ENCODE results near the gene EAF2. TPM values are rescaled to one million over a fixed set of nuclear protein-coding genes. Genes with fewer than 3 reads are reported as not detected.

EAF2 gene
- total RNA-seq = 10 to 100 TPM in 3 of 8 experiments, 1 to 10 TPM in 5; 2.2 to 13.2 (median 6.5) TPM

GRCh38 chr3:121834671-121835464 is at the start of gene EAF2, which contains the start of gene IQCB1:
Gene EAF2, plus strand, starts transcription at chr3:121835209. Its CDS starts 77 bp downstream, at chr3:121835286.
Gene IQCB1, minus strand, starts transcription at chr3:121835060. Its CDS starts 6,100 bp downstream, at chr3:121828960.
- ATAC-seq (replicated peaks in 6 of 8) = peak; percentile 97 to 99 (median 98)
- in situ Hi-C loops (cut with MboI; ENCODE audit: low pct_unique_long_range_greater_than_20kb in 2 of 9, low sequenced_read_pairs in 9 of 9, unreplicated experiment in 9 of 9) = no loop called here
- WGBS, 10 experiments = 0 to 5% (median 0%) methylated on average over 1 to 12 of the region's 54 CpGs; no CpG with 5 or more reads in 3 of the 10 experiments
- Histone ChIP-seq H3K4me3 (peak within 1 kb of the TSS; percentile 48 to 77 (median 60)), H3K27ac (peak within 1 kb of the TSS; percentile 12 to 66), H3K4me1 (replicated peaks in 1 of 2) (peaks cover 2 to 11% of the 10 kb centered on the region in 2 donors)

- H3K4me1 ChIP-seq (replicated peaks in 1 of 2) = no peaks in the 10 kb centered on the region
- in situ Hi-C loops (cut with MboI; ENCODE audit: low pct_unique_long_range_greater_than_20kb in 2 of 9, low sequenced_read_pairs in 9 of 9, unreplicated experiment in 9 of 9) = no loop called here
- no peak for ATAC-seq (replicated peaks in 6 of 8)
- WGBS, 10 experiments = 83 to 100% (median 100%) methylated on average over 1 to 2 of the region's 2 CpGs
- no peak overlapping the region for H3K4me3 ChIP-seq
- H3K27ac ChIP-seq = no peak overlapping the region
Observed at GRCh38 chr3:121786485-121786884, 48.5 kb upstream of the EAF2 start.

GRCh38 chr3:121793078-121793477 is 41.9 kb upstream of the EAF2 start:
- Histone ChIP-seq H3K27ac (no peak overlapping the region), H3K4me1 (replicated peaks in 1 of 2) (no peaks in the 10 kb centered on the region), H3K4me3 (no peak overlapping the region)
- WGBS, 10 experiments = 90 to 100% (median 97%) methylated on average over 1 to 3 of the region's 3 CpGs
- ATAC-seq (replicated peaks in 6 of 8) = no peak
- in situ Hi-C loops (cut with MboI; ENCODE audit: low pct_unique_long_range_greater_than_20kb in 2 of 9, low sequenced_read_pairs in 9 of 9, unreplicated experiment in 9 of 9) = no loop called here

GRCh38 chr3:121794264-121794983 is 40.6 kb upstream of the EAF2 start:
- Histone ChIP-seq H3K27ac (no peak overlapping the region), H3K4me3 (no peak overlapping the region), H3K4me1 (replicated peaks in 1 of 2) (no peaks in the 10 kb centered on the region)
- WGBS, 10 experiments = 83 to 100% (median 100%) methylated on average over 2 of the region's 2 CpGs; no CpG with 5 or more reads in 3 of the 10 experiments
- ATAC-seq (replicated peaks in 6 of 8) = no peak
- in situ Hi-C loops (cut with MboI; ENCODE audit: low pct_unique_long_range_greater_than_20kb in 2 of 9, low sequenced_read_pairs in 9 of 9, unreplicated experiment in 9 of 9) = no loop called here

- WGBS, 10 experiments = 80 to 100% (median 89%) methylated on average over 1 of the region's 1 CpG; no CpG with 5 or more reads in 4 of the 10 experiments
Observed at GRCh38 chr3:121796970-121797369, 38.0 kb upstream of the EAF2 start.

GRCh38 chr3:121800906-121801305 is 34.1 kb upstream of the EAF2 start:
- in situ Hi-C loops (cut with MboI; ENCODE audit: low pct_unique_long_range_greater_than_20kb in 2 of 9, low sequenced_read_pairs in 9 of 9, unreplicated experiment in 9 of 9) = no loop called here
- Histone ChIP-seq H3K27ac (no peak overlapping the region), H3K4me3 (no peak overlapping the region), H3K4me1 (replicated peaks in 1 of 2) (no peaks in the 10 kb centered on the region)
- ATAC-seq (replicated peaks in 6 of 8) = no peak

More at GRCh38 chr3:121796970-121797369, 38.0 kb upstream of the EAF2 start:
- H3K4me3 ChIP-seq = no peak overlapping the region
- in situ Hi-C loops (cut with MboI; ENCODE audit: low pct_unique_long_range_greater_than_20kb in 2 of 9, low sequenced_read_pairs in 9 of 9, unreplicated experiment in 9 of 9) = no loop called here
- H3K27ac ChIP-seq = no peak overlapping the region
- H3K4me1 ChIP-seq (replicated peaks in 1 of 2) = no peaks in the 10 kb centered on the region
- ATAC-seq (replicated peaks in 6 of 8) = no peak

- no peak for ATAC-seq (replicated peaks in 6 of 8)
- no peak overlapping the region for H3K4me3 ChIP-seq
- 93 to 100% (median 98%) methylated on average over 1 to 2 of the region's 2 CpGs for WGBS, 10 experiments
- in situ Hi-C loops (cut with MboI; ENCODE audit: low pct_unique_long_range_greater_than_20kb in 2 of 9, low sequenced_read_pairs in 9 of 9, unreplicated experiment in 9 of 9) = no loop called here
- no peaks in the 10 kb centered on the region for H3K4me1 ChIP-seq (replicated peaks in 1 of 2)
- H3K27ac ChIP-seq = no peak overlapping the region
Observed at GRCh38 chr3:121803771-121804320, 31.2 kb upstream of the EAF2 start.

GRCh38 chr3:121809249-121809648 is 25.8 kb upstream of the EAF2 start:
- Histone ChIP-seq H3K27ac (no peak overlapping the region), H3K4me3 (no peak overlapping the region), H3K4me1 (replicated peaks in 1 of 2) (no peaks in the 10 kb centered on the region)
- WGBS, 10 experiments = 0 to 67% (median 6%) methylated on average over 1 of the region's 1 CpG; no CpG with 5 or more reads in 2 of the 10 experiments
- in situ Hi-C loops (cut with MboI; ENCODE audit: low pct_unique_long_range_greater_than_20kb in 2 of 9, low sequenced_read_pairs in 9 of 9, unreplicated experiment in 9 of 9) = no loop called here
- no peak for ATAC-seq (replicated peaks in 6 of 8)

- in situ Hi-C loops (cut with MboI; ENCODE audit: low pct_unique_long_range_greater_than_20kb in 2 of 9, low sequenced_read_pairs in 9 of 9, unreplicated experiment in 9 of 9) = no loop called here
- no peaks in the 10 kb centered on the region for H3K4me1 ChIP-seq (replicated peaks in 1 of 2)
- H3K4me3 ChIP-seq = no peak overlapping the region
- H3K27ac ChIP-seq = no peak overlapping the region
- ATAC-seq (replicated peaks in 6 of 8) = no peak
Observed at GRCh38 chr3:121817753-121818152, 17.3 kb upstream of the EAF2 start.

- no peak for ATAC-seq (replicated peaks in 6 of 8)
- no peak overlapping the region for H3K27ac ChIP-seq
- in situ Hi-C loops (cut with MboI; ENCODE audit: low pct_unique_long_range_greater_than_20kb in 2 of 9, low sequenced_read_pairs in 9 of 9, unreplicated experiment in 9 of 9) = no loop called here
- H3K4me1 ChIP-seq (replicated peaks in 1 of 2) = no peaks in the 10 kb centered on the region
- no peak overlapping the region for H3K4me3 ChIP-seq
- WGBS, 10 experiments = 76 to 100% (median 90%) methylated on average over 2 of the region's 2 CpGs
Observed at GRCh38 chr3:121818578-121818977, 16.4 kb upstream of the EAF2 start.

GRCh38 chr3:121819236-121819635 is 15.8 kb upstream of the EAF2 start:
- Histone ChIP-seq H3K4me1 (replicated peaks in 1 of 2) (no peaks in the 10 kb centered on the region), H3K4me3 (no peak overlapping the region), H3K27ac (no peak overlapping the region)
- 77 to 100% (median 100%) methylated on average over 1 to 3 of the region's 3 CpGs; no CpG with 5 or more reads in 5 of the 10 experiments for WGBS, 10 experiments
- no peak for ATAC-seq (replicated peaks in 6 of 8)
- in situ Hi-C loops (cut with MboI; ENCODE audit: low pct_unique_long_range_greater_than_20kb in 2 of 9, low sequenced_read_pairs in 9 of 9, unreplicated experiment in 9 of 9) = no loop called here

- ATAC-seq (replicated peaks in 6 of 8) = no peak
- WGBS, 10 experiments = 90 to 100% (median 100%) methylated on average over 1 to 2 of the region's 2 CpGs; no CpG with 5 or more reads in 3 of the 10 experiments
- in situ Hi-C loops (cut with MboI; ENCODE audit: low pct_unique_long_range_greater_than_20kb in 2 of 9, low sequenced_read_pairs in 9 of 9, unreplicated experiment in 9 of 9) = no loop called here
- Histone ChIP-seq H3K4me1 (replicated peaks in 1 of 2) (no peaks in the 10 kb centered on the region), H3K27ac (no peak overlapping the region), H3K4me3 (no peak overlapping the region)
Observed at GRCh38 chr3:121821421-121822199, 13.4 kb upstream of the EAF2 start.

- no peak overlapping the region for H3K4me3 ChIP-seq
- no peaks in the 10 kb centered on the region for H3K4me1 ChIP-seq (replicated peaks in 1 of 2)
- WGBS, 10 experiments = 89 to 100% (median 100%) methylated on average over 1 of the region's 1 CpG
- H3K27ac ChIP-seq = no peak overlapping the region
- no peak for ATAC-seq (replicated peaks in 6 of 8)
- in situ Hi-C loops (cut with MboI; ENCODE audit: low pct_unique_long_range_greater_than_20kb in 2 of 9, low sequenced_read_pairs in 9 of 9, unreplicated experiment in 9 of 9) = no loop called here
Observed at GRCh38 chr3:121822973-121823372, 12.0 kb upstream of the EAF2 start.

All from motor neuron (in vitro differentiated cells).